K562 (cell line): ENCODE measurements around the gene FBN1. TPM values are rescaled to one million over a fixed set of nuclear protein-coding genes. Genes with fewer than 3 reads are reported as not detected.

ENCODE experiments used
- ATAC-seq: fragments of 200-7000 bp; cut with Tn5 transposase; 3 replicates; pipeline ENCODE4 v1.9.1; 2020; ENCODE audit warnings: moderate library complexity
- BruUV-seq: library from RNA; stranded (reverse); fragments of 400-500 nt; replicated peaks from 2 replicates; lab custom pipeline; 2021; lab: Mats Ljungman, UMichigan
- CTCF ChIA-PET: fragments of 300-600 bp; formaldehyde crosslinking; extraction: SDS; loops from one replicate; lab custom pipeline; 2021; ENCODE audit warnings: low intra/inter-chr PET ratio; lab: Yijun Ruan, JAX
- POLR2A ChIA-PET: fragments of 300-600, 350-650 bp; sonication (Branson Sonifier 250); formaldehyde crosslinking; extraction: SDS; loops from one replicate; lab custom pipeline; 2021; ENCODE audit warnings: antibody characterized with exemption, inconsistent platforms; lab: Yijun Ruan, JAX
- DNase-seq, 4 experiments: peaks; one replicate each; pipeline versions ENCODE4 v3.0.0 to v3.0.0-alpha.2; 2011 to 2018; ENCODE audit warnings: low spot score in 3 of 4, mixed read lengths in 3 of 4; ENCODE audit errors: extremely low read depth in 1 of 4
- FAIRE-seq: peaks from 2 replicates; lab custom pipeline; 2011; peaks lifted over from hg19 to GRCh38; lab: Jason Lieb, UNC
- H2AFZ ChIP-seq: 2 replicates; pipeline ENCODE4 v1.6.0; 2011; ENCODE audit warnings: low read depth, low read length, control low read depth, inconsistent platforms
- H3K27ac ChIP-seq: fragments of 200-600 bp; 3 replicates; pipeline ENCODE4 v1.8.0; 2011; ENCODE audit warnings: low read depth, mild to moderate bottlenecking, control low read depth, inconsistent platforms, low read length, moderate library complexity, mixed read lengths; ENCODE audit errors: extremely low read depth
- H3K27me3 ChIP-seq, 2 experiments: fragments of 300-600 bp in 1 of 2; 2 replicates in 1 of 2; 3 replicates in 1 of 2; pipeline versions ENCODE4 v1.6.0 to v1.8.0; 2011; ENCODE audit warnings: inconsistent platforms in 2 of 2, low read length in 2 of 2, mild to moderate bottlenecking in 1 of 2, mixed read lengths in 1 of 2, moderate library complexity in 1 of 2; ENCODE audit not compliant: control insufficient read depth in 2 of 2, insufficient read depth in 2 of 2
- H3K36me3 ChIP-seq: fragments of 300-600 bp; 3 replicates; pipeline ENCODE4 v1.8.0; 2011; ENCODE audit warnings: mild to moderate bottlenecking, low read length, inconsistent platforms; ENCODE audit not compliant: control insufficient read depth, insufficient read depth
- H3K4me1 ChIP-seq, 2 experiments: fragments of 200-600 bp in 1 of 2; replicated peaks in 1 of 2; 2 replicates in 1 of 2; 3 replicates in 1 of 2; pipeline versions ENCODE4 v1.5.1 to v1.8.0; 2011; ENCODE audit warnings: inconsistent platforms in 2 of 2, low read length in 2 of 2, mild to moderate bottlenecking in 1 of 2, mixed read lengths in 1 of 2, moderate library complexity in 1 of 2; ENCODE audit not compliant: control insufficient read depth in 2 of 2, insufficient read depth in 2 of 2
- H3K4me2 ChIP-seq: 2 replicates; pipeline ENCODE4 v1.6.1; 2011; ENCODE audit warnings: low read length, control low read depth, inconsistent platforms, mixed read lengths; ENCODE audit not compliant: insufficient read depth
- H3K4me3 ChIP-seq: fragments of 200-600 bp; sonication (generic), shearing (Covaris generic); 2 replicates; pipeline ENCODE4 v1.5.1; 2016; ENCODE audit warnings: control low read depth, inconsistent platforms
- H3K79me2 ChIP-seq: fragments of 200-600 bp; 3 replicates; pipeline ENCODE4 v1.8.0; 2011; ENCODE audit warnings: low read length, inconsistent platforms; ENCODE audit not compliant: control insufficient read depth, insufficient read depth
- H3K9ac ChIP-seq, 2 experiments: 2 replicates each; pipeline versions ENCODE4 v1.6.0 to v1.6.1; 2011; ENCODE audit warnings: low read depth in 2 of 2, low read length in 2 of 2, control low read depth in 1 of 2, inconsistent platforms in 1 of 2, mild to moderate bottlenecking in 1 of 2, mixed read lengths in 1 of 2; ENCODE audit not compliant: insufficient read depth in 1 of 2
- H3K9me1 ChIP-seq: one replicate; pipeline ENCODE4 v1.6.0; 2011; ENCODE audit warnings: inconsistent platforms, mild to moderate bottlenecking, low read length, moderate library complexity; ENCODE audit not compliant: control insufficient read depth, insufficient read depth
- H3K9me3 ChIP-seq: replicated peaks from 2 replicates; pipeline ENCODE4 v1.5.1; 2011; ENCODE audit warnings: low read depth, low read length, inconsistent platforms; ENCODE audit not compliant: control insufficient read depth, insufficient read depth
- H4K20me1 ChIP-seq: replicated peaks from 2 replicates; pipeline ENCODE4 v1.6.1; 2011; ENCODE audit warnings: low read length, inconsistent platforms, mixed read lengths; ENCODE audit not compliant: control insufficient read depth, insufficient read depth
- ETV1 ChIP-seq: fragments of 450-650 bp; conservative IDR thresholded peaks from 2 replicates; pipeline ENCODE4 v1.6.1; 2016; ENCODE audit warnings: missing genetic modification characterization, control low read depth, low read depth, missing compliant biosample characterization
- GTF3C2 ChIP-seq: IDR thresholded peaks from 3 replicates; pipeline ENCODE4 v1.6.1; 2011; ENCODE audit warnings: borderline replicate concordance, mild to moderate bottlenecking, moderate library complexity; ENCODE audit not compliant: insufficient read length; ENCODE audit errors: extremely low read depth
- WHSC1 ChIP-seq: IDR thresholded peaks from one replicate; pipeline ENCODE4 v1.6.1; 2012; ENCODE audit warnings: low read length, control low read depth, inconsistent platforms
- ZBTB43 ChIP-seq: sonication (generic); formaldehyde crosslinking; IDR thresholded peaks from 2 replicates; pipeline ENCODE4 v1.8.0; 2023; ENCODE audit warnings: mild to moderate bottlenecking, missing genetic modification reagents
- WGBS: fragments of 100-300 bp; shearing (Covaris generic); methylation state at CpG from one replicate; pipeline ENCODE4 v1.1.6; 2016; ENCODE audit warnings: low coverage, mixed read lengths; ENCODE audit not compliant: insufficient coverage; ENCODE audit errors: missing lambda C conversion rate; 5-methylcytosine and 5-hydroxymethylcytosine counted together
- in situ Hi-C: fragments of 300-500 bp; cut with MboI; formaldehyde crosslinking; loops from 4 replicates; pipeline ENCODE4 v1.15.0; 2018; ENCODE audit warnings: inconsistent platforms, mixed read lengths
- intact Hi-C: fragments of 100-400 bp; cut with micrococcal nuclease; formaldehyde crosslinking; loops from 2 replicates; pipeline ENCODE4 v1.14.2; 2022
- polyA plus RNA-seq, 8 experiments: library from polyadenylated mRNA; depleted of rRNA in 4 of 8; stranded (reverse) in 5 of 8; unstranded in 3 of 8; fragments of >200 nt; fragmentation: Nextera tagmentation in 2 of 8; fragmentation: Illumina TruSeq in 1 of 8; extraction: Ambion mirVana in 2 of 8; extraction: Trizol in 1 of 8; gene quantifications; 2 replicates each; pipeline versions ENCODE4 v1.2.1 to v1.2.3, GENCODE V29; 2011 to 2014; ENCODE audit warnings: inconsistent platforms in 1 of 8, missing spikeins in 1 of 8
- total RNA-seq, 7 experiments: library from RNA; depleted of rRNA in 6 of 7; stranded (reverse); fragments of >200 nt in 6 of 7; fragmentation: Illumina TruSeq in 2 of 7; extraction: Trizol in 2 of 7; gene quantifications; 2 replicates each; pipeline versions ENCODE4 v1.2.1 to v1.2.3, GENCODE V29; 2011 to 2021; ENCODE audit warnings: low replicate concordance in 1 of 7

FBN1 gene
- total and polyA plus RNA-seq, 9 of the 15 experiments (the other 6 are each of a cell fraction or from before 2014, with no cell fraction given), result 0.15 to 1.2 (median 0.60) TPM

- TF ChIP-seq GTF3C2 (no peak), ETV1 (no peak)
These were observed 118.0 kb downstream of the FBN1 start (continued) for GRCh38 chr15:48527517-48527916.

DNA sequence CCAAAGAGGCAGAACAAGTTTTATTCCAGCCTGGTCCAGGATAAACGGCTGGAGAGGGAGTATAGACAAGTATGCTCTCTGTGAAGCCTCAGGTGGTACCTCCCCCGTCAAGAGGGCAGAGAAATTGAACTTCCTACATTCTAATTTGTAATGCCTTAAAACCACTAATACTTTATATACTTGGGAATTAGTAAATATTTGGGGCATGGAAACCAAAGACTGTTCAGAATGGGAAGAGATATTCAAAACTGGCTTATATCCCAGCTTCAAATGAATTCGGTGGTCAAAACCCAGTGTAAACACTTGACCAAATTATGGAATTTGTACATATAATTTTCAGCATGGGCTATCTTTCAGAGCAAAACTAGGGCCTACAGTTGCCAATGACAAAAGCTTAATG is 122.6 kb downstream of the FBN1 start:
- Histone ChIP-seq H3K36me3 (no peaks in the 10 kb centered on the region), H3K27me3 (peaks cover 0 to 4% of the 10 kb centered on the region in 2 experiments; a peak in 1 of 5 replicates), H3K9me1 (no peaks in the 10 kb centered on the region), H3K9me3 (no peaks in the 10 kb centered on the region), H3K4me3 (no peak overlapping the region), H3K9ac (no peak overlapping the region), H4K20me1 (no peaks in the 10 kb centered on the region), H3K79me2 (no peaks in the 10 kb centered on the region), H3K27ac (no peak overlapping the region), H3K4me2 (no peak overlapping the region), H2AFZ (no peak overlapping the region), H3K4me1 (no peaks in the 10 kb centered on the region)
- WGBS, result 11% methylated on average over 3 of the region's 3 CpGs
- ATAC-seq (no peak), DNase-seq (no peak), FAIRE-seq (no peak)
- ChIA-PET POLR2A (no interaction called here), CTCF (no interaction called here)
- no TSS peak for BruUV-seq
- intact Hi-C loops (loop anchor here (5.0 kb wide), 1 partner anchor 166 kb away; no protein-coding TSS in a partner anchor), in situ Hi-C loops (no loop called here)
- TF ChIP-seq ZBTB43 (no peak), WHSC1 (no peak)
- TF ChIP-seq, all 486 proteins: peak for 0
